RWPE2 (cell line): Measurements from ENCODE around the gene NUDC.
"Not testable (repeated sequence)": the region's sequence is repeated elsewhere in the genome, so short reads cannot be mapped to it uniquely, and the experiment has no call there.

ENCODE experiments used
- ATAC-seq: fragments of 200-7000 bp; cut with Tn5 transposase; 3 replicates; pipeline ENCODE4 v1.9.1; 2021; ENCODE audit warnings: low read depth
- DNase-seq: peaks from one replicate; pipeline ENCODE4 v3.0.0-alpha.2; 2020; ENCODE audit warnings: low spot score
- H3K27ac ChIP-seq: fragments of 450-650 bp; 2 replicates; pipeline ENCODE4 v1.5.1; 2017; ENCODE audit warnings: mild to moderate bottlenecking; ENCODE audit not compliant: poor library complexity, severe bottlenecking
- H3K27me3 ChIP-seq: fragments of 250-450 bp; sonication (Bioruptor Pico); 2 replicates; pipeline ENCODE4 v1.5.1; 2021; ENCODE audit warnings: mild to moderate bottlenecking, moderate library complexity; ENCODE audit not compliant: insufficient read depth, poor library complexity, severe bottlenecking
- H3K36me3 ChIP-seq: fragments of 250-450 bp; sonication (Bioruptor Pico); 2 replicates; pipeline ENCODE4 v1.5.1; 2020; ENCODE audit warnings: low read depth, mild to moderate bottlenecking, moderate library complexity
- H3K4me1 ChIP-seq: fragments of 250-450 bp; sonication (Bioruptor Pico); 2 replicates; pipeline ENCODE4 v1.5.1; 2021; ENCODE audit warnings: mild to moderate bottlenecking, moderate library complexity; ENCODE audit not compliant: insufficient read depth, poor library complexity, severe bottlenecking
- H3K4me3 ChIP-seq: fragments of 250-450 bp; sonication (Bioruptor Pico); 2 replicates; pipeline ENCODE4 v1.5.1; 2021; ENCODE audit warnings: mild to moderate bottlenecking, moderate library complexity; ENCODE audit not compliant: severe bottlenecking
- H3K9me3 ChIP-seq: fragments of 250-450 bp; sonication (Bioruptor Pico); 2 replicates; pipeline ENCODE4 v1.5.1; 2021; ENCODE audit warnings: mild to moderate bottlenecking, moderate library complexity; ENCODE audit not compliant: severe bottlenecking
- CTCF ChIP-seq: fragments of 450-650 bp; IDR thresholded peaks from one replicate; pipeline ENCODE4 v1.5.1; 2017; ENCODE audit warnings: mild to moderate bottlenecking, moderate library complexity; ENCODE audit not compliant: poor library complexity, severe bottlenecking

Gene NUDC

DNA sequence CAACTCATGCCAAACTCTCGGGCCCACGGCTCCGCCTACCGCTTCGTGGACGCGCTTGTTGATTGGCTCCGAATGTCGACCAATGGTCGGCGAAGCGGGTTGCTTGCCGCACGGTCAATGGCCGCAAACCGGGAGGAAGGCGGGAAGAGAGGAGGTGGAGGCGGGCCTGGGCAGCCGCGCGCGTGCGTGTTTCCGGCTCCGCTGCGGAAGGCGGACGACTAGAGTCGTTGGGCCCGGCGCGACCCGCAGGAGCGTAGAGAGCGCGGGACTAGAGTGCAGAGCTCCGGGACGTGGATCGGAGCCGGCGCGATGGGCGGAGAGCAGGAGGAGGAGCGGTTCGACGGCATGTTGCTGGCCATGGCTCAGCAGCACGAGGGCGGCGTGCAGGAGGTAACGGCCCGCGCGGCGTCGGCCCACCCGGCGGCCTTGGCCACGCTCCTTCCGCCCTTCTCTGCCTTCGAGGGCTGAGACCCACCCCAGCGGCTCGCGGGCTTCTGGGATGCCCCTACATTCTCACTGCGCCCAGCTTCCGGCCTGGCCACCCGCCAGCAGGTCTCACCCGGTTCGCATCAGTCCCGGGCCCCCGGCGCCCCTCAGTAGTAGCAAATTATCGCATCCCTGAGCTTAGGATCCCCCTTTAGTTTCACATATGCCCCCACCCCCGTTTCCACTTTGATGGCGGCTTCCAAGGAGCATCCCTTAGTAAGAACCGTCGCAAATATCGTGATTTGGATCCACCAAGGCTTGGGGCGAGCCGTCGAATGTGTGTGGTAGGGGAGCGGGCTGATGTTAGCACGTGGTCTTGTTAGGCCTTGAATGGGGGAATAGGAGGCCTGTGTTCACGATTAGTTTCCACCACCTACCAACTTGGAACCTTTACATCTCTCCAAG lies at the start of gene NUDC:
NUDC (plus strand) TSS at position 204 of the 891 bp plus-strand sequence; CDS start at position 310, 106 bp downstream.
- H3K4me3 ChIP-seq, result peak within 1 kb of the TSS; percentile 59
- H3K27me3 ChIP-seq, result no peaks in the 10 kb centered on the region
- H3K27ac ChIP-seq, result peak within 1 kb of the TSS; percentile 57
- no peaks in the 10 kb centered on the region for H3K9me3 ChIP-seq
- DNase-seq, result peak; percentile 96
- peaks cover 10% of the 10 kb centered on the region for H3K4me1 ChIP-seq
- H3K36me3 ChIP-seq, result peaks cover 39% of the 10 kb centered on the region
- TF ChIP-seq CTCF, result no peak
- ATAC-seq, result peak; percentile 98

- not testable (repeated sequence) for H3K9me3 ChIP-seq, H3K4me3 ChIP-seq, DNase-seq, H3K27me3 ChIP-seq, ATAC-seq
- peaks cover 17% of the 10 kb centered on the region for H3K36me3 ChIP-seq
- peaks cover 19% of the 10 kb centered on the region for H3K4me1 ChIP-seq
- peak overlapping the region; percentile 74 for H3K27ac ChIP-seq
Observed at GRCh38 chr1:26873097-26873496, 48.4 kb upstream of the NUDC start.

DNA sequence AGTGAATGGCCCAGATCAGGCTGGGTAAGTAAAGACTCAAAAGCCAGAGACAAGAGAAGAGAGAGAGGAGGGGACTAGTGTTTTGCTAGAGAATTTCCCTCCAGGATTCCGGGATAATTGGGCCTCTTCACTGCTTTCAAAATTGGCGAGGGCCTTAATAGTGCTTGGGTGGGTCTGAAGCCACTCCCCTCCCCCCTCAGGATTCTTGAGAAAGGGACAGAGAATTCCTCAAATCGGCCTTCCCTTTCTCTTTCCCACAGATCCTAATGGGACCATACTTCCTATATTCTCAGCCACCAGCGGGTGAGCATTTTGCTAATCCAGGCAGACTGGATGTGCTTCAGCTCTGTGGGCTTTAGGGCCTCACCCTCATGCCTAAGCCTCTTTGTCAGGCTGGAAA lies 46.6 kb upstream of the NUDC start:
- Histone ChIP-seq H3K9me3 (peaks cover 2% of the 10 kb centered on the region), H3K36me3 (peaks cover 35% of the 10 kb centered on the region), H3K4me3 (no peak overlapping the region), H3K27me3 (no peaks in the 10 kb centered on the region), H3K27ac (peak overlapping the region; percentile 74), H3K4me1 (peaks cover 19% of the 10 kb centered on the region)
- DNase-seq (no peak), ATAC-seq (no peak)
- TF ChIP-seq CTCF, result no peak

DNA sequence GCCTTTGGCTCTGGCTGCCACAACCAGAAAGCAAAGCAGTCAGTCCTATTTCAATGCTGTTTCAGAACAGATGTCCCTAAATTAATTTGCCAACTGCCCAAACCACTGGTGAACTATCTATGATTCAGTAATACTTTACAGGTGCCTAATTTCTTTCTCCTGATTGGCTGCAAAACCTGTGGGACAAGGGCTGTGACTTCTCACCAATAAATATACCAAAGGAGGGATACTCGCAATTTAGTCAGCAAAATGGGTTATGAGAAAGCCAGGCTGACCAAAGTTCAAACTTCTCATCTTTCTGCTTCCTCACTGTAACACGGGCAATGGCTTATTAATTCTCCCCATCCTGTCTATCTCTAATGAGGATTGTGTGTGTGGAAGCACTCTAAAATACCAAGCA lies 44.2 kb upstream of the NUDC start:
- TF ChIP-seq CTCF, result no peak
- ATAC-seq (no peak), DNase-seq (no peak)
- Histone ChIP-seq H3K4me3 (no peak overlapping the region), H3K27ac (peak overlapping the region; percentile 30), H3K36me3 (peaks cover 52% of the 10 kb centered on the region), H3K27me3 (no peaks in the 10 kb centered on the region), H3K4me1 (peaks cover 13% of the 10 kb centered on the region), H3K9me3 (no peaks in the 10 kb centered on the region)

- no peak overlapping the region for H3K4me3 ChIP-seq
- no peak overlapping the region for H3K27ac ChIP-seq
- TF ChIP-seq CTCF, result no peak
- DNase-seq (no peak), ATAC-seq (no peak)
- H3K36me3 ChIP-seq, result peaks cover 73% of the 10 kb centered on the region
- peaks cover 8% of the 10 kb centered on the region for H3K4me1 ChIP-seq
- no peaks in the 10 kb centered on the region for H3K27me3 ChIP-seq
- H3K9me3 ChIP-seq, result no peaks in the 10 kb centered on the region
Observed at GRCh38 chr1:26879793-26880192, 41.8 kb upstream of the NUDC start.

DNA sequence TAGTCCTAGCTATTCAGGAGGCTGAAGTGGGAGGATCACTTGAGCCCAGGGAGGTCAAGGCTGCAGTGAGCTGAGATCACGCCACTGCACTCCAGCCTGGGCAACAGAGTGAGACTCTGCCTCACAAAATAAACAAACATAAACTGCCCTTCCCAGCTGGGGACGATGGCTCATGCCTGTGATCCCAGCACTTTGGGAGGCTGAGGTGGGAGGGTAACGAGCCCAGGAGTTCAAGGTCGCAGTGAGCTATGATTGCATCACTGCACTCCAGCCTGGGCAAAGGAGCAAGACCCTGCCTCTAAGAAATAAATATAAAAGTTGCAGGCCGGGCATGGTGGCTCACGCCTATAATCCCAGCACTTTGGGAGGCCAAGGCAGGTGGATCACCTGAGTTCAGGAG lies 39.9 kb upstream of the NUDC start:
- not testable (repeated sequence) for H3K4me1 ChIP-seq, H3K9me3 ChIP-seq, H3K27ac ChIP-seq, H3K4me3 ChIP-seq, DNase-seq, H3K27me3 ChIP-seq, ATAC-seq
- H3K36me3 ChIP-seq, result peaks cover 83% of the 10 kb centered on the region
